ENCODE data around the gene SYT12.

Gene SYT12, protein sequence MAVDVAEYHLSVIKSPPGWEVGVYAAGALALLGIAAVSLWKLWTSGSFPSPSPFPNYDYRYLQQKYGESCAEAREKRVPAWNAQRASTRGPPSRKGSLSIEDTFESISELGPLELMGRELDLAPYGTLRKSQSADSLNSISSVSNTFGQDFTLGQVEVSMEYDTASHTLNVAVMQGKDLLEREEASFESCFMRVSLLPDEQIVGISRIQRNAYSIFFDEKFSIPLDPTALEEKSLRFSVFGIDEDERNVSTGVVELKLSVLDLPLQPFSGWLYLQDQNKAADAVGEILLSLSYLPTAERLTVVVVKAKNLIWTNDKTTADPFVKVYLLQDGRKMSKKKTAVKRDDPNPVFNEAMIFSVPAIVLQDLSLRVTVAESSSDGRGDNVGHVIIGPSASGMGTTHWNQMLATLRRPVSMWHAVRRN

GRCh38 chr11:67022961-67023956 is at the start of gene SYT12:
Gene SYT12 (plus strand): TSS chr11:67023134. CDS start chr11:67030145, 7,011 bp downstream.
- peaks cover 4% of the 10 kb centered on the region; the same call in 1 of the 2 replicates for H3K9me3 ChIP-seq (ENCODE audit: insufficient read depth, low read depth, low read length)
- no peak within 1 kb of the TSS for H3K27ac ChIP-seq (ENCODE audit: low read length)
- peaks cover 40% of the 10 kb centered on the region for H3K27me3 ChIP-seq (ENCODE audit: insufficient read depth, low read length)
- peaks cover 5% of the 10 kb centered on the region for H3K4me1 ChIP-seq (ENCODE audit: insufficient read depth, low read length)
- H3K9ac ChIP-seq (ENCODE audit: low read depth, low read length) = no peak within 1 kb of the TSS
- peak within 1 kb of the TSS; percentile 63 for H3K4me3 ChIP-seq (ENCODE audit: low read length)
- no peaks in the 10 kb centered on the region for H3K36me3 ChIP-seq (ENCODE audit: insufficient read depth, low read depth, low read length)

DNA sequence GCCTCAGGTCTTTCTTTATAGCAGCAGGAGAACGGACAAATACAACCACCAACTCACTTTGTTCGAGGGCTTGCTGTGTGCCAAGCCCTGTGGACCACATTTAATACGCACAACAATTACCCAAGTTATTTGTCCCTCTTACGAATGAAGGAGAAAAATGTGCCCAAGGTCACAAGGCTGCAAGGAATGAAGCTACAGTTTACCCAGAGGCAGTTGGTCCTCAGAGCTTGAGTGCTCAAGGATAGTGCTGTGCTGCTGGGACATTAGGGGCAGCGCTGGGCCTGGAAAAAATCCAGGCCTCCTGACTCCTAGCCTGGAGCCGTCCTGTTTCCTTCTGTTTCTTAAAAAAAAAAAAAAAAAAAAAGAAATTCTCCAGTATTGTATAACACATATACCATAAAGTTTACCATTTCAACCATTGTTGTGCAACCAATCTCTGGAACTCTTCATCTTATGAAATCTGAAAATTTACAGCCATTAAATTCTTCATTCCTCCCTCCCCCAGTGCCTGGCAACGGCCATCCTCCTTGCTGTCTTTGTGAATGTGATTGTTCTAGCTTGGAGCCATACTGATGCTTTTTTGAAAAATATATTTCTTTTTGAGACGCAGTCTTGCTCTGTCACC is 48.9 kb upstream of the SYT12 start:
- Histone ChIP-seq H3K27ac (ENCODE audit: low read length) (no peak overlapping the region), H3K4me3 (ENCODE audit: low read length) (no peak overlapping the region), H3K9me3 (ENCODE audit: insufficient read depth, low read depth, low read length) (0 out of 2 replicates have a peak, but pooled peaks cover under 1% of the 10 kb centered on the region), H3K36me3 (ENCODE audit: insufficient read depth, low read depth, low read length) (no peaks in the 10 kb centered on the region), H3K9ac (ENCODE audit: low read depth, low read length) (no peak overlapping the region), H3K4me1 (ENCODE audit: insufficient read depth, low read length) (no peaks in the 10 kb centered on the region), H3K27me3 (ENCODE audit: insufficient read depth, low read length) (no peaks in the 10 kb centered on the region)

GRCh38 chr11:66974724-66975404 is 48.1 kb upstream of the SYT12 start, which contains the start of gene C11orf86:
Gene C11orf86 (plus strand): TSS chr11:66975304. CDS start chr11:66975363, 59 bp downstream.
- H3K9ac ChIP-seq (ENCODE audit: low read depth, low read length) = no peak within 1 kb of the TSS

GRCh38 chr11:66975405-66976027 is 47.4 kb upstream of the SYT12 start:
- Histone ChIP-seq H3K9me3 (ENCODE audit: insufficient read depth, low read depth, low read length) (peaks cover 7% of the 10 kb centered on the region; the same call in 1 of the 2 replicates), H3K9ac (ENCODE audit: low read depth, low read length) (no peak overlapping the region), H3K27me3 (ENCODE audit: insufficient read depth, low read length) (no peaks in the 10 kb centered on the region), H3K4me3 (ENCODE audit: low read length) (no peak overlapping the region), H3K4me1 (ENCODE audit: insufficient read depth, low read length) (no peaks in the 10 kb centered on the region), H3K27ac (ENCODE audit: low read length) (no peak overlapping the region), H3K36me3 (ENCODE audit: insufficient read depth, low read depth, low read length) (no peaks in the 10 kb centered on the region)

More at GRCh38 chr11:66974724-66975404, 48.1 kb upstream of the SYT12 start, which contains the start of gene C11orf86:
- H3K9me3 ChIP-seq (ENCODE audit: insufficient read depth, low read depth, low read length) = peaks cover 7% of the 10 kb centered on the region; the same call in 1 of the 2 replicates
- no peaks in the 10 kb centered on the region for H3K27me3 ChIP-seq (ENCODE audit: insufficient read depth, low read length)
- no peaks in the 10 kb centered on the region for H3K36me3 ChIP-seq (ENCODE audit: insufficient read depth, low read depth, low read length)
- H3K4me1 ChIP-seq (ENCODE audit: insufficient read depth, low read length) = no peaks in the 10 kb centered on the region
- H3K4me3 ChIP-seq (ENCODE audit: low read length) = no peak within 1 kb of the TSS
- H3K27ac ChIP-seq (ENCODE audit: low read length) = no peak within 1 kb of the TSS

GRCh38 chr11:66976028-66976467 is 46.9 kb upstream of the SYT12 start:
- no peaks in the 10 kb centered on the region for H3K4me1 ChIP-seq (ENCODE audit: insufficient read depth, low read length)
- no peaks in the 10 kb centered on the region for H3K36me3 ChIP-seq (ENCODE audit: insufficient read depth, low read depth, low read length)
- peaks cover 7% of the 10 kb centered on the region; the same call in 1 of the 2 replicates for H3K9me3 ChIP-seq (ENCODE audit: insufficient read depth, low read depth, low read length)
- no peak overlapping the region for H3K27ac ChIP-seq (ENCODE audit: low read length)
- H3K27me3 ChIP-seq (ENCODE audit: insufficient read depth, low read length) = no peaks in the 10 kb centered on the region
- H3K4me3 ChIP-seq (ENCODE audit: low read length) = no peak overlapping the region
- no peak overlapping the region for H3K9ac ChIP-seq (ENCODE audit: low read depth, low read length)

- Histone ChIP-seq H3K4me1 (ENCODE audit: insufficient read depth, low read length) (no peaks in the 10 kb centered on the region), H3K27me3 (ENCODE audit: insufficient read depth, low read length) (no peaks in the 10 kb centered on the region), H3K9me3 (ENCODE audit: insufficient read depth, low read depth, low read length) (peaks cover 7% of the 10 kb centered on the region; the same call in 1 of the 2 replicates), H3K4me3 (ENCODE audit: low read length) (no peak overlapping the region), H3K36me3 (ENCODE audit: insufficient read depth, low read depth, low read length) (no peaks in the 10 kb centered on the region), H3K27ac (ENCODE audit: low read length) (no peak overlapping the region), H3K9ac (ENCODE audit: low read depth, low read length) (no peak overlapping the region)
Observed at GRCh38 chr11:66976925-66977324, 46.0 kb upstream of the SYT12 start.

GRCh38 chr11:66978229-66978628 is 44.7 kb upstream of the SYT12 start:
- Histone ChIP-seq H3K4me1 (ENCODE audit: insufficient read depth, low read length) (no peaks in the 10 kb centered on the region), H3K4me3 (ENCODE audit: low read length) (no peak overlapping the region)

DNA sequence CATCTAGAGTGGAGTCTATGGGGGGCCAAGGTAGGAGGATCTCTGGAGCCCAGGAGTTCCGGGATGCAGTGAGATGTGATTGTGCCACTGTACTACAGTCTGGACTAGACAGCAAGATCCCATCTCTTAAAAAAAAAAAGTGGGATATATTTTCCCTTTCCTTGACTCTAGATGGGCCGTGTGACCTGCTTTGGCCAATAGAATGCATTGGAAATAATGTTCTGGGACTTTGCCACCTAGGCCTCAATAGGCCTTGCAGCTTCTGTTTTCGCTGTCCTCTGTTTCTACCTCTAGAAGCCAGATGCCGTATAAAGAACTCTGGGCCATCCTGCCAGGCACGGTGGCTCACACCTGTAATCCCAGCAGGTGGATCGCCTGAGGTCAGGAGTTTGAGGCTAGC is 44.2 kb upstream of the SYT12 start:
- peaks cover 7% of the 10 kb centered on the region; the same call in 1 of the 2 replicates for H3K9me3 ChIP-seq (ENCODE audit: insufficient read depth, low read depth, low read length)
- H3K27ac ChIP-seq (ENCODE audit: low read length) = no peak overlapping the region
- H3K4me1 ChIP-seq (ENCODE audit: insufficient read depth, low read length) = no peaks in the 10 kb centered on the region
- H3K36me3 ChIP-seq (ENCODE audit: insufficient read depth, low read depth, low read length) = no peaks in the 10 kb centered on the region
- H3K27me3 ChIP-seq (ENCODE audit: insufficient read depth, low read length) = no peaks in the 10 kb centered on the region
- H3K4me3 ChIP-seq (ENCODE audit: low read length) = no peak overlapping the region
- no peak overlapping the region for H3K9ac ChIP-seq (ENCODE audit: low read depth, low read length)

More at GRCh38 chr11:66978229-66978628, 44.7 kb upstream of the SYT12 start:
- Histone ChIP-seq H3K27ac (ENCODE audit: low read length) (no peak overlapping the region), H3K36me3 (ENCODE audit: insufficient read depth, low read depth, low read length) (no peaks in the 10 kb centered on the region), H3K9me3 (ENCODE audit: insufficient read depth, low read depth, low read length) (peaks cover 7% of the 10 kb centered on the region; the same call in 1 of the 2 replicates), H3K27me3 (ENCODE audit: insufficient read depth, low read length) (no peaks in the 10 kb centered on the region), H3K9ac (ENCODE audit: low read depth, low read length) (no peak overlapping the region)

DNA sequence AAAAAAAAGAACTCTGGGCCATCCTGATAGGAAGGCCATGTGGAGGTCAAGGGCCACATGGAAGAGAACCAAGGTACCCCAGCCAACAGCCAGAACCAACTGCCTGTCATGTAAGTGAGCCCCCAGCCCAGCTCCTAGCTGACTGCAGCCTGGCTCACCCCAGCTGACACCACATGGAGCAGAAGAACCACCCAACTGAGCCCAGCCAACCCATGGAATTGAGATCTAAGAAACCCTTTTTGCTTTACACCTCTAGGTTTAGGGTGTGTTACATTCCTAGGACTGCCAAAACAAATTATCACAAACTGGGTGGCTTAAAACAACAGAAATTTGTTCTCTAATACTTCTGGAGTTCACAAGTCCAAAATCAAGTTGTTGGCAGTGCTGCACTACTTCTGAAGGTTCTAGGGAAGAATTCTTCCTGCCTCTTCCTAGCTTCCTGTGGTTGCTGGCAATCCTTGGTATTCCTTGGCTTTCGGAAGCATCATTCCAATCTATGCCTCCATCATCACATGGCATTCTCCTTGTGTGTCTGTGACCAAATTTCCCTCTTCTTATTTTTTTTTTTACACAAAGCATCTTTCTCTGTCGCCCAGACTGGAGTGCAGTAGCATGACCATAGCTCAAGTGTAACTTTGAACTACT is 43.5 kb upstream of the SYT12 start:
- H3K27me3 ChIP-seq (ENCODE audit: insufficient read depth, low read length) = no peaks in the 10 kb centered on the region
- no peak overlapping the region for H3K9ac ChIP-seq (ENCODE audit: low read depth, low read length)
- no peaks in the 10 kb centered on the region for H3K4me1 ChIP-seq (ENCODE audit: insufficient read depth, low read length)
- peaks cover 7% of the 10 kb centered on the region; the same call in 1 of the 2 replicates for H3K9me3 ChIP-seq (ENCODE audit: insufficient read depth, low read depth, low read length)
- no peak overlapping the region for H3K4me3 ChIP-seq (ENCODE audit: low read length)
- H3K36me3 ChIP-seq (ENCODE audit: insufficient read depth, low read depth, low read length) = no peaks in the 10 kb centered on the region
- H3K27ac ChIP-seq (ENCODE audit: low read length) = no peak overlapping the region

DNA sequence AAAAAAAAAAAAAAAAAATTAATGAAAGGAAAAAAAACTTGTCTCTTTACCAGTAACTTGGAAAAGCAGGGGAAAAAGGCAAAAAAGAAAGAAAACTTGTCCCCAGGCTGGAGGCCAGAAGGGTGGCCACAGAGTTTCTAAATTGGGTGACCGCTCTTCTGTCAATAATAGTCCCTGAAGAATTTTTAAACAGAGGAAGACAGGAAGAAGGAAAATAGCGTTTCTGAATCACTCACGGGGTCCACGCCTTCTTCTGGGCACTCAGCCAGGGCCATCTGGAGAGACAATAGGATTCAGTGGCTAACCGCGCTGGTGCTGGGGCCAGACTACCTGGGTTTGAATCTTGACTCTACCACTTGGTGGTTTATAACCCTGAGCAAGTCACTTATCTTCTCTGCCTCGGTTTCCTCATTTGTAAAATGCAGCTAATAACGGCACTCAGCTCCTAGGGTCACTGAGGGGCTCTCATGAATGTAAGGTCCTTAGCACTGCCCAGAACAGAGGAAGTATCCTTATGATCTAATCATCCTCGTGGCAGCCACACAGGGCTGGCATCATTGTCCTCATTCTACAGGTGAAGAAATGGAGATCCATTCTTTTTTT is 40.9 kb upstream of the SYT12 start:
- Histone ChIP-seq H3K27ac (ENCODE audit: low read length) (no peak overlapping the region), H3K27me3 (ENCODE audit: insufficient read depth, low read length) (no peaks in the 10 kb centered on the region)

More for the DNA sequence above, 40.9 kb upstream of the SYT12 start:
- Histone ChIP-seq H3K9me3 (ENCODE audit: insufficient read depth, low read depth, low read length) (peaks cover 7% of the 10 kb centered on the region; the same call in 1 of the 2 replicates), H3K36me3 (ENCODE audit: insufficient read depth, low read depth, low read length) (no peaks in the 10 kb centered on the region), H3K9ac (ENCODE audit: low read depth, low read length) (no peak overlapping the region), H3K4me1 (ENCODE audit: insufficient read depth, low read length) (peaks cover 2% of the 10 kb centered on the region; the same call in 1 of the 2 replicates), H3K4me3 (ENCODE audit: low read length) (no peak overlapping the region)

Data from iPS-20b (cell line).